ENCODE results near the gene C19orf33.
A peak's percentile ranks its signal among the peaks of the same experiment; 100 is the strongest.

Gene C19orf33

DNA sequence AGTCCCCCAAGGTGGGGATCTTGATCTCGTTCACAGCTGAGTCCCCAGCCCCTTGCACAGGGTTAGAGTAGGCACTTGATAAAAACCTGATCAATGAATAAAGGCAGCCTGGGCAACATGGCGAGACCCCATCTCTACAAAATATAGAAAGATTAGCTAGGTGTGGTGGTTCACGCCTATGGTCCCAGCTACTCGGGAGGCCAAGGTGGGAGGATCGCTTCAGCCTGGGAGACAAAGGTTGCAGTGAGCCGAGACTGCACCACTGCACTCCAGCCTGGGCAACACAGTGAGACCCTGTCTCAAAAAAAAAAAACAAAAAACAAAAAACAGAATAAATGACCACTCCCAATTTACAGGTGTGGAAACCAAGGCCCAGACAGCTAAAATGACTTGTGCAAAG is 6.9 kb downstream of the C19orf33 start:
- Histone ChIP-seq H3K9me3 (ENCODE audit: insufficient read depth, low read depth, low read length) (no peaks in the 10 kb centered on the region), H4K8ac (ENCODE audit: low read depth, low read length) (no peak overlapping the region), H2BK5ac (ENCODE audit: low read depth, low read length, poor library complexity) (no peak overlapping the region), H2BK12ac (ENCODE audit: low read length) (no peak overlapping the region), H4K91ac (ENCODE audit: low read depth, low read length) (no peak overlapping the region), H3K27me3 (ENCODE audit: insufficient read depth, low read length) (no peaks in the 10 kb centered on the region), H3K79me2 (ENCODE audit: control insufficient read depth, insufficient read depth, low read length, poor library complexity) (peaks cover 4% of the 10 kb centered on the region), H3K18ac (ENCODE audit: low read length) (no peak overlapping the region), H3K4me2 (ENCODE audit: low read length) (no peak overlapping the region), H3K36me3 (ENCODE audit: control insufficient read depth in 1 of 2, insufficient read depth in 2 of 2, low read length in 2 of 2) (peaks cover 21 to 27% of the 10 kb centered on the region in 2 experiments), H2AK5ac (ENCODE audit: low read length) (no peak overlapping the region), H3K27ac (ENCODE audit: low read depth, low read length) (no peak overlapping the region), H3K4me3 (ENCODE audit: low read depth, low read length) (no peak overlapping the region), H3K9ac (ENCODE audit: low read length) (no peak overlapping the region), H2BK120ac (ENCODE audit: insufficient read depth, low read length, poor library complexity) (no peak overlapping the region), H3K4me1 (ENCODE audit: control insufficient read depth in 1 of 2, insufficient read depth in 2 of 2, low read length in 2 of 2) (peaks cover 0 to 3% of the 10 kb centered on the region in 2 experiments), H3K79me1 (ENCODE audit: low read length) (peaks cover 6% of the 10 kb centered on the region), H4K12ac (ENCODE audit: low read depth, low read length) (no peak overlapping the region), H3K4ac (ENCODE audit: low read depth, low read length) (no peak overlapping the region), H3K23ac (ENCODE audit: low read length) (no peak overlapping the region), H3K14ac (ENCODE audit: low read length) (no peak overlapping the region), H2AFZ (ENCODE audit: insufficient read depth, low read length, poor library complexity) (no peak overlapping the region)
- no CpG with 5 or more reads among the region's 6 CpGs for WGBS (ENCODE audit: extremely low coverage, insufficient coverage, insufficient read length)
- DNase-seq, result no peak

GRCh38 chr19:38315657-38316476 is 11.8 kb downstream of the C19orf33 start, which contains the start of gene YIF1B:
Gene YIF1B, minus strand, starts transcription at chr19:38315947. Its CDS starts 30 bp downstream, at chr19:38315917.
- H3K36me3 ChIP-seq (ENCODE audit: control insufficient read depth in 1 of 2, insufficient read depth in 2 of 2, low read length in 2 of 2), result no peaks in the 10 kb centered on the region
- H3K4me2 ChIP-seq (ENCODE audit: low read length), result peak within 1 kb of the TSS; percentile 89
- H3K4me3 ChIP-seq (ENCODE audit: low read depth, low read length), result peak within 1 kb of the TSS; percentile 71
- no peaks in the 10 kb centered on the region for H3K9me3 ChIP-seq (ENCODE audit: insufficient read depth, low read depth, low read length)
- H3K79me1 ChIP-seq (ENCODE audit: low read length), result peaks cover 14% of the 10 kb centered on the region
- H3K4me1 ChIP-seq (ENCODE audit: control insufficient read depth in 1 of 2, insufficient read depth in 2 of 2, low read length in 2 of 2), result peaks cover 4 to 16% of the 10 kb centered on the region in 2 experiments
- H3K18ac ChIP-seq (ENCODE audit: low read length), result peak within 1 kb of the TSS; percentile 20
- peak within 1 kb of the TSS; percentile 20 for H4K12ac ChIP-seq (ENCODE audit: low read depth, low read length)
- peak within 1 kb of the TSS; percentile 49 for H2BK5ac ChIP-seq (ENCODE audit: low read depth, low read length, poor library complexity)
- H3K27ac ChIP-seq (ENCODE audit: low read depth, low read length), result no peak within 1 kb of the TSS
- no peaks in the 10 kb centered on the region for H3K27me3 ChIP-seq (ENCODE audit: insufficient read depth, low read length)
- peaks cover 7% of the 10 kb centered on the region for H3K79me2 ChIP-seq (ENCODE audit: control insufficient read depth, insufficient read depth, low read length, poor library complexity)
- peak within 1 kb of the TSS; percentile 42 for H3K4ac ChIP-seq (ENCODE audit: low read depth, low read length)
- peak; percentile 98 to 99 for DNase-seq
- peak within 1 kb of the TSS; percentile 67 for H4K8ac ChIP-seq (ENCODE audit: low read depth, low read length)
- no CpG with 5 or more reads among the region's 64 CpGs for WGBS (ENCODE audit: extremely low coverage, insufficient coverage, insufficient read length)
- H2BK12ac ChIP-seq (ENCODE audit: low read length), result no peak within 1 kb of the TSS
- H2AK5ac ChIP-seq (ENCODE audit: low read length), result peak within 1 kb of the TSS; percentile 17
- peak within 1 kb of the TSS; percentile 20 for H2BK120ac ChIP-seq (ENCODE audit: insufficient read depth, low read length, poor library complexity)
- peak within 1 kb of the TSS; percentile 42 for H3K9ac ChIP-seq (ENCODE audit: low read length)
- H4K91ac ChIP-seq (ENCODE audit: low read depth, low read length), result peak within 1 kb of the TSS; percentile 57
- peak within 1 kb of the TSS; percentile 65 for H3K14ac ChIP-seq (ENCODE audit: low read length)
- H2AFZ ChIP-seq (ENCODE audit: insufficient read depth, low read length, poor library complexity), result peak within 1 kb of the TSS; percentile 35
- no peak within 1 kb of the TSS for H3K23ac ChIP-seq (ENCODE audit: low read length)

DNA sequence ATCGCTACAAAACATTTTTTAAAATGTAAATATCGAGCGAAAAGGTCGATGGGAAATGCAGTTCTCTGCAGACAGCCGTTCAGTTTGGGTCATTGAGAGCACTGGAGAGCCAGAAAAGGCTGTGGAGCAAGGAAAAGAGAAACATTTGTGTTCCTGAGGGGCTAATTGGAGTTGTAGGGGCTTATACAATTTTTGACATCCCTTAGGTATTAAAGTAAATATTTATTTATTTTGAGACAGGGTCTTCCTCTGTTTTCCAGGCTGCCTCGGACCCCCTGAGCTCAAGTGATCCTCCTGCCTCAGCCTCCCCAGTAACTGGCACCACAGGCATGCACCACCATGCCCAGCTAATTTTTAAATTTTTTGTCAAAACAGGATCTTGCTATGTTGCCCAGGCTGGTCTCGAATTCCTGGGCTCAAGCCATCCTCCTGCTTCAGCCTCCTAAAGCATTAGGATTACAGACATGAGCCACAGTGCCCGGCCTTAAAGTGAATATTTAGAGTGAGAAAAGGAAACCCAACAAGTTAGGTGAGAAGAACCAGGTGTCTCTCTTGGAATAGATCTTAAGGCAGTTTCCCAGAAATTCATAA is 12.5 kb downstream of the C19orf33 start:
- Histone ChIP-seq H3K9ac (ENCODE audit: low read length) (no peak overlapping the region), H2BK120ac (ENCODE audit: insufficient read depth, low read length, poor library complexity) (peak overlapping the region; percentile 20), H4K8ac (ENCODE audit: low read depth, low read length) (peak overlapping the region; percentile 67), H2AK5ac (ENCODE audit: low read length) (no peak overlapping the region), H3K4ac (ENCODE audit: low read depth, low read length) (no peak overlapping the region), H3K36me3 (ENCODE audit: control insufficient read depth in 1 of 2, insufficient read depth in 2 of 2, low read length in 2 of 2) (no peaks in the 10 kb centered on the region), H3K27ac (ENCODE audit: low read depth, low read length) (no peak overlapping the region), H3K23ac (ENCODE audit: low read length) (no peak overlapping the region), H3K14ac (ENCODE audit: low read length) (no peak overlapping the region), H2BK5ac (ENCODE audit: low read depth, low read length, poor library complexity) (no peak overlapping the region), H2AFZ (ENCODE audit: insufficient read depth, low read length, poor library complexity) (peak overlapping the region; percentile 35), H3K4me3 (ENCODE audit: low read depth, low read length) (no peak overlapping the region), H2BK12ac (ENCODE audit: low read length) (no peak overlapping the region), H3K79me1 (ENCODE audit: low read length) (peaks cover 14% of the 10 kb centered on the region), H3K18ac (ENCODE audit: low read length) (no peak overlapping the region), H4K12ac (ENCODE audit: low read depth, low read length) (peak overlapping the region; percentile 20), H3K4me2 (ENCODE audit: low read length) (peak overlapping the region; percentile 57), H3K27me3 (ENCODE audit: insufficient read depth, low read length) (no peaks in the 10 kb centered on the region), H4K91ac (ENCODE audit: low read depth, low read length) (peak overlapping the region; percentile 57), H3K9me3 (ENCODE audit: insufficient read depth, low read depth, low read length) (no peaks in the 10 kb centered on the region), H3K79me2 (ENCODE audit: control insufficient read depth, insufficient read depth, low read length, poor library complexity) (peaks cover 7% of the 10 kb centered on the region), H3K4me1 (ENCODE audit: control insufficient read depth in 1 of 2, insufficient read depth in 2 of 2, low read length in 2 of 2) (peaks cover 9 to 23% of the 10 kb centered on the region in 2 experiments)
- no CpG with 5 or more reads among the region's 8 CpGs for WGBS (ENCODE audit: extremely low coverage, insufficient coverage, insufficient read length)
- no peak for DNase-seq

DNA sequence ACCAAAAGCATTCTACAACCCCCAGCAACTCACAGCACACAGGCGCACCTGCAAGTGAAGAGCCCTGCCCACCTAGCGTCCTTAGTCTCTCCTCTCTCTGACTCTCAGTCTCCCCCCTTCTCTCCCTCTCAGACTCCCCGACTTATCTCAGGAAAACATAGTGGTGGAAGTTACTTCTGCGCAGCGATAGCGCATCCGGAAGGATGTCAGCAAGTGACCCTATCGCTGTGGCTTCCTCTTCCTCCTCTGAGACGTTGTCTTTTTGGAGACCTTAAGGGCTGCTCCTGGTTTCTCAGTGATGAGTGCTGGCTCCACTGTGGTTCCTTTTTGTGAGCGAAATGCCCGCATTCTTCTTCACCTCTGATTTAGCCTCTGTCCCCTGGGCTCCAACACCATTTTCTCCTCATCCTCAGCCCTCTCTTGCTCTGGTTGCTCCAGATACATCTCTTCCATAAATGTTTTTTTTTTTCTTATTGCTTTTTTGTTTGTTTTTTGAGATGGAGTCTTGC is 13.1 kb downstream of the C19orf33 start:
- Histone ChIP-seq H3K27me3 (ENCODE audit: insufficient read depth, low read length) (no peaks in the 10 kb centered on the region), H4K12ac (ENCODE audit: low read depth, low read length) (no peak overlapping the region), H3K4me1 (ENCODE audit: control insufficient read depth in 1 of 2, insufficient read depth in 2 of 2, low read length in 2 of 2) (peaks cover 10 to 24% of the 10 kb centered on the region in 2 experiments), H3K27ac (ENCODE audit: low read depth, low read length) (no peak overlapping the region), H2AFZ (ENCODE audit: insufficient read depth, low read length, poor library complexity) (no peak overlapping the region), H3K9me3 (ENCODE audit: insufficient read depth, low read depth, low read length) (no peaks in the 10 kb centered on the region), H3K23ac (ENCODE audit: low read length) (no peak overlapping the region), H2BK120ac (ENCODE audit: insufficient read depth, low read length, poor library complexity) (no peak overlapping the region), H3K4ac (ENCODE audit: low read depth, low read length) (no peak overlapping the region), H2AK5ac (ENCODE audit: low read length) (no peak overlapping the region), H3K79me2 (ENCODE audit: control insufficient read depth, insufficient read depth, low read length, poor library complexity) (peaks cover 7% of the 10 kb centered on the region), H3K79me1 (ENCODE audit: low read length) (peaks cover 14% of the 10 kb centered on the region), H2BK5ac (ENCODE audit: low read depth, low read length, poor library complexity) (no peak overlapping the region), H3K9ac (ENCODE audit: low read length) (no peak overlapping the region), H3K18ac (ENCODE audit: low read length) (no peak overlapping the region), H3K36me3 (ENCODE audit: control insufficient read depth in 1 of 2, insufficient read depth in 2 of 2, low read length in 2 of 2) (no peaks in the 10 kb centered on the region), H2BK12ac (ENCODE audit: low read length) (no peak overlapping the region), H4K91ac (ENCODE audit: low read depth, low read length) (no peak overlapping the region), H3K4me3 (ENCODE audit: low read depth, low read length) (no peak overlapping the region), H3K14ac (ENCODE audit: low read length) (no peak overlapping the region), H4K8ac (ENCODE audit: low read depth, low read length) (no peak overlapping the region), H3K4me2 (ENCODE audit: low read length) (no peak overlapping the region)
- no CpG with 5 or more reads among the region's 11 CpGs for WGBS (ENCODE audit: extremely low coverage, insufficient coverage, insufficient read length)
- DNase-seq, result no peak

All from trophoblast cell (in vitro differentiated cells and primary cell).